Left lung (tissue), 10 donors: ENCODE measurements around the gene SPIB. TPM values are rescaled to one million over a fixed set of nuclear protein-coding genes. Genes with fewer than 3 reads are reported as not detected.

Source experiments
- ATAC-seq: fragments of 200-7000 bp; cut with Tn5 transposase; one replicate; pipeline ENCODE4 v1.9.1; 2020; ENCODE audit warnings: moderate library complexity
- DNase-seq, 4 donors: peaks; one replicate each; pipeline ENCODE4 v3.0.0-alpha.2; 2013 to 2020
- H3K27ac ChIP-seq, 2 donors: fragments of 200-600 bp; sonication (generic) in 1 of 2; one replicate each; pipeline versions ENCODE4 v1.5.0 to v1.8.0; 2020 to 2021
- H3K27me3 ChIP-seq, 2 donors: fragments of 200-600 bp; sonication (generic) in 1 of 2; one replicate each; pipeline versions ENCODE4 v1.5.0 to v1.8.0; 2020 to 2021
- H3K36me3 ChIP-seq, 2 donors: fragments of 200-600 bp; sonication (generic) in 1 of 2; one replicate each; pipeline versions ENCODE4 v1.5.0 to v1.8.0; 2020 to 2021
- H3K4me1 ChIP-seq, 2 donors: fragments of 200-600 bp; one replicate each; pipeline ENCODE4 v1.8.0; 2021
- H3K4me3 ChIP-seq, 2 donors: fragments of 200-600 bp; sonication (generic) in 1 of 2; one replicate each; pipeline versions ENCODE4 v1.5.0 to v1.8.0; 2020 to 2021; ENCODE audit warnings: mild to moderate bottlenecking in 1 of 2
- H3K9me3 ChIP-seq, 2 donors: fragments of 200-600 bp; sonication (generic) in 1 of 2; one replicate each; pipeline versions ENCODE4 v1.5.0 to v1.8.0; 2020 to 2021
- CTCF ChIP-seq, 2 donors: fragments of 200-600 bp; sonication (generic) in 1 of 2; IDR thresholded peaks; one replicate each; pipeline versions ENCODE4 v1.5.0 to v1.8.0; 2021; ENCODE audit warnings: antibody characterized with exemption in 2 of 2
- intact Hi-C, 2 donors: fragments of 100-400 bp; cut with DNase I; formaldehyde crosslinking; loops; one replicate each; pipeline versions ENCODE4 v1.11.2 to v1.14.2; 2022
- polyA plus RNA-seq, 6 donors: library from polyadenylated mRNA; unstranded; fragments of 120-200 nt; gene quantifications; one replicate each; pipeline ENCODE4 v1.2.1, GENCODE V29; 2013; ENCODE audit not compliant: insufficient read length in 6 of 6
- total RNA-seq, 2 donors: library from RNA; stranded (reverse); fragmentation: NEBNext Ultra II Directional; extraction: Animal tissue kit (Norgen Biotek cat#: 25700); gene quantifications; one replicate each; pipeline ENCODE4 v1.2.1, GENCODE V29; 2021
- donor health status: DM: no; HTN: yes; CAD: no.
- donor health status: DM: no; HTN: no; CAD: no.

SPIB gene
- total and polyA plus RNA-seq, 8 donors = 0.28 to 0.66 (median 0.51) TPM

GRCh38 chr19:50431343-50432220, 12.8 kb downstream of the SPIB start:
- no peak for TF ChIP-seq CTCF (IDR thresholded peaks at IDR 0.05)
- H3K36me3 ChIP-seq = no peaks in the 10 kb centered on the region
- peak overlapping the region; percentile 55 to 66 for H3K4me3 ChIP-seq
- H3K27me3 ChIP-seq = peaks cover 0 to 42% of the 10 kb centered on the region in 2 donors
- intact Hi-C loops = no loop called here
- H3K4me1 ChIP-seq = peaks cover 5 to 21% of the 10 kb centered on the region in 2 donors
- H3K27ac ChIP-seq = peak overlapping the region; percentile 40 to 65
- H3K9me3 ChIP-seq = no peaks in the 10 kb centered on the region
- peak; percentile 91 for ATAC-seq
- peak; percentile 89 to 93 (median 90) for DNase-seq

- peak; percentile 21 for ATAC-seq
- TF ChIP-seq CTCF (IDR thresholded peaks at IDR 0.05) = no peak
- intact Hi-C loops = no loop called here
Observed at GRCh38 chr19:50432221-50433028, 13.7 kb downstream of the SPIB start, which contains the start of gene MYBPC2. MYBPC2 (plus strand) TSS chr19:50432892; CDS start chr19:50432954, 62 bp downstream.

GRCh38 chr19:50433201-50434180, 14.8 kb downstream of the SPIB start:
- peaks cover 0 to 31% of the 10 kb centered on the region in 2 donors for H3K27me3 ChIP-seq

More at GRCh38 chr19:50432221-50433028, 13.7 kb downstream of the SPIB start, which contains the start of gene MYBPC2:
- Histone ChIP-seq H3K4me3 (peak within 1 kb of the TSS; percentile 55 to 66), H3K27ac (peak within 1 kb of the TSS; percentile 40 to 65), H3K9me3 (no peaks in the 10 kb centered on the region), H3K36me3 (no peaks in the 10 kb centered on the region), H3K27me3 (peaks cover 0 to 41% of the 10 kb centered on the region in 2 donors), H3K4me1 (peaks cover 5 to 21% of the 10 kb centered on the region in 2 donors)
- peak in 1 of 4 donors; percentile 63 for DNase-seq

GRCh38 chr19:50434525-50434924, 15.8 kb downstream of the SPIB start:
- H3K36me3 ChIP-seq = no peaks in the 10 kb centered on the region
- no peak overlapping the region for H3K4me3 ChIP-seq
- peaks cover 5 to 15% of the 10 kb centered on the region in 2 donors for H3K4me1 ChIP-seq
- peaks cover 0 to 31% of the 10 kb centered on the region in 2 donors for H3K27me3 ChIP-seq
- no peak for TF ChIP-seq CTCF (IDR thresholded peaks at IDR 0.05)
- no peak overlapping the region for H3K27ac ChIP-seq
- peak in 1 of 4 donors; percentile 61 for DNase-seq
- intact Hi-C loops = no loop called here
- no peaks in the 10 kb centered on the region for H3K9me3 ChIP-seq
- no peak for ATAC-seq

More at GRCh38 chr19:50433201-50434180, 14.8 kb downstream of the SPIB start:
- ATAC-seq (no peak), DNase-seq (no peak)
- H3K4me3 ChIP-seq = no peak overlapping the region
- intact Hi-C loops = no loop called here
- H3K27ac ChIP-seq = no peak overlapping the region
- H3K36me3 ChIP-seq = no peaks in the 10 kb centered on the region
- TF ChIP-seq CTCF (IDR thresholded peaks at IDR 0.05) = no peak
- H3K9me3 ChIP-seq = no peaks in the 10 kb centered on the region
- H3K4me1 ChIP-seq = peaks cover 5 to 15% of the 10 kb centered on the region in 2 donors
